ENCODE results near the gene SCAPER. TPM values are rescaled to one million over a fixed set of nuclear protein-coding genes. Genes with fewer than 3 reads are reported as not detected.

Gene SCAPER
- total RNA-seq, 1 experiment from 2014 or later: 7.4 TPM

GRCh38 chr15:76773234-76773633 lies 131.9 kb downstream of the SCAPER start:
- H3K27ac Mint-ChIP-seq: no peak overlapping the region; a peak in 1 of 7 replicates
- H3K4me1 Mint-ChIP-seq: no peaks in the 10 kb centered on the region
- Histone ChIP-seq H2BK20ac (ENCODE audit: low read depth, low read length, poor library complexity, severe bottlenecking) (no peak overlapping the region), H3K4me1 (ENCODE audit: insufficient read depth, low read length) (no peaks in the 10 kb centered on the region), H3K18ac (ENCODE audit: insufficient read length, low read depth, low read length) (no peak overlapping the region), H2BK12ac (ENCODE audit: insufficient read length, low read depth, low read length) (no peak overlapping the region), H3K9me3 (ENCODE audit: control insufficient read depth, low read depth, low read length) (no peaks in the 10 kb centered on the region), H4K5ac (ENCODE audit: insufficient read length, low read depth, low read length) (no peak overlapping the region), H3K23me2 (ENCODE audit: insufficient read length, low read depth, low read length, poor library complexity, severe bottlenecking) (no peaks in the 10 kb centered on the region), H4K20me1 (ENCODE audit: control insufficient read depth, insufficient read depth, insufficient read length) (no peaks in the 10 kb centered on the region), H2AFZ (ENCODE audit: low read length) (no peak overlapping the region), H4K91ac (ENCODE audit: insufficient read length, low read depth, low read length) (no peak overlapping the region), H3K4ac (ENCODE audit: low read depth, low read length) (no peak overlapping the region), H3K79me1 (ENCODE audit: insufficient read depth, low read depth, low read length, poor library complexity, severe bottlenecking) (no peaks in the 10 kb centered on the region), H3K27me3 (ENCODE audit: insufficient read depth, low read length) (no peaks in the 10 kb centered on the region), H3T11ph (ENCODE audit: low read length) (no peak overlapping the region), H3K79me2 (ENCODE audit: insufficient read depth, low read length) (no peaks in the 10 kb centered on the region), H2AK5ac (ENCODE audit: insufficient read length, low read length) (no peak overlapping the region), H3K23ac (ENCODE audit: insufficient read length, low read depth, low read length) (no peak overlapping the region), H2BK5ac (ENCODE audit: insufficient read length, low read length) (no peak overlapping the region), H3K9ac (ENCODE audit: extremely low read depth, insufficient read length, low read length) (no peak overlapping the region), H3K56ac (ENCODE audit: insufficient read length, low read depth, low read length) (no peak overlapping the region), H3K27ac (ENCODE audit: insufficient read length, low read depth, low read length) (no peak overlapping the region), H4K8ac (replicated peaks; ENCODE audit: insufficient read length, low read depth, low read length) (no peak overlapping the region), H2BK120ac (ENCODE audit: low read depth, low read length, poor library complexity, severe bottlenecking) (no peak overlapping the region), H2BK15ac (ENCODE audit: low read depth, low read length) (no peak overlapping the region), H3K14ac (ENCODE audit: insufficient read depth, low read length) (no peak overlapping the region), H3K4me2 (ENCODE audit: insufficient read depth, insufficient read length, low read length) (no peak overlapping the region)
- peaks cover 4 to 15% (median 5%) of the 10 kb centered on the region in 3 experiments; a peak in 5 of 7 replicates for H3K36me3 Mint-ChIP-seq (ENCODE audit: insufficient read depth in 1 of 3, low read depth in 3 of 3)
- H3K27me3 Mint-ChIP-seq (ENCODE audit: low read depth): no peaks in the 10 kb centered on the region
- no peak for TF ChIP-seq CTCF (conservative IDR thresholded peaks at IDR 0.05)
- WGBS (ENCODE audit: extremely low coverage, insufficient read length, low lambda C conversion rate): no CpG with 5 or more reads among the region's 1 CpG
- no peak overlapping the region for H3K4me3 Mint-ChIP-seq
- no peak for DNase-seq
- peaks cover 3 to 13% of the 10 kb centered on the region in 2 experiments; a peak in 4 of 5 replicates for H3K9me3 Mint-ChIP-seq

All from H9 (cell line).